H1 (cell line): ENCODE data around the gene COL4A1.

Experiments used
- CHD2 ChIP-seq: IDR thresholded peaks from 2 replicates; pipeline ENCODE4 v1.6.1; 2012; ENCODE audit warnings: low read length, improper control_type of control experiment
- CTCF ChIP-seq, 3 experiments: IDR thresholded peaks; 1 replicate in 2 of 3; 2 replicates in 1 of 3; pipeline versions ENCODE4 v1.5.1 to v1.6.1; 2011; ENCODE audit warnings: low read length in 3 of 3, mild to moderate bottlenecking in 3 of 3, inconsistent platforms in 2 of 3, low read depth in 1 of 3, moderate library complexity in 1 of 3; ENCODE audit not compliant: insufficient read depth in 1 of 3; ENCODE audit errors: control extremely low read depth in 1 of 3
- EZH2 ChIP-seq: fragments of 200-600 bp; sonication (generic); IDR thresholded peaks from 2 replicates; pipeline ENCODE4 v1.7.1; 2012; ENCODE audit warnings: low read depth, mild to moderate bottlenecking, moderate library complexity, low read length, inconsistent platforms; ENCODE audit not compliant: severe bottlenecking
- HDAC2 ChIP-seq, 2 experiments: fragments of 300-600 bp in 1 of 2; sonication (generic) in 1 of 2; IDR thresholded peaks; 2 replicates each; pipeline ENCODE4 v1.6.1; 2011 to 2012; ENCODE audit warnings: low read depth in 2 of 2, low read length in 2 of 2, mild to moderate bottlenecking in 2 of 2, moderate library complexity in 2 of 2, borderline replicate concordance in 1 of 2, inconsistent platforms in 1 of 2
- MAFK ChIP-seq: IDR thresholded peaks from 2 replicates; pipeline ENCODE4 v1.6.1; 2012; ENCODE audit warnings: low read depth, mild to moderate bottlenecking, improper control_type of control experiment, low read length
- POLR2A ChIP-seq, 2 experiments: IDR thresholded peaks; 1 replicate in 1 of 2; 2 replicates in 1 of 2; pipeline ENCODE4 v1.6.1; 2011; ENCODE audit warnings: low read depth in 2 of 2, low read length in 2 of 2, mild to moderate bottlenecking in 2 of 2; ENCODE audit errors: control extremely low read depth in 1 of 2
- RAD21 ChIP-seq, 2 experiments: IDR thresholded peaks in 1 of 2; conservative IDR thresholded peaks in 1 of 2; 2 replicates each; pipeline ENCODE4 v1.6.1; 2011; ENCODE audit warnings: low read depth in 2 of 2, low read length in 2 of 2, improper control_type of control experiment in 1 of 2, inconsistent platforms in 1 of 2, mild to moderate bottlenecking in 1 of 2, moderate library complexity in 1 of 2
- RXRA ChIP-seq: IDR thresholded peaks from 2 replicates; pipeline ENCODE4 v1.6.1; 2011; ENCODE audit warnings: low read depth, mild to moderate bottlenecking, low read length, moderate library complexity; ENCODE audit not compliant: insufficient read depth
- SP1 ChIP-seq: IDR thresholded peaks from 2 replicates; pipeline ENCODE4 v1.6.1; 2011; ENCODE audit warnings: low read depth, low read length
- SP2 ChIP-seq: IDR thresholded peaks from 2 replicates; pipeline ENCODE4 v1.6.1; 2012; ENCODE audit warnings: mild to moderate bottlenecking, low read length, inconsistent platforms
- SUZ12 ChIP-seq: fragments of 200-600 bp; sonication (generic); IDR thresholded peaks from 2 replicates; pipeline ENCODE4 v1.6.1; 2012; ENCODE audit warnings: mild to moderate bottlenecking, inconsistent platforms, low read length, moderate library complexity, mixed read lengths
- TAF1 ChIP-seq: IDR thresholded peaks from 2 replicates; pipeline ENCODE4 v1.6.1; 2011; ENCODE audit warnings: mild to moderate bottlenecking, low read depth, low read length

DNA sequence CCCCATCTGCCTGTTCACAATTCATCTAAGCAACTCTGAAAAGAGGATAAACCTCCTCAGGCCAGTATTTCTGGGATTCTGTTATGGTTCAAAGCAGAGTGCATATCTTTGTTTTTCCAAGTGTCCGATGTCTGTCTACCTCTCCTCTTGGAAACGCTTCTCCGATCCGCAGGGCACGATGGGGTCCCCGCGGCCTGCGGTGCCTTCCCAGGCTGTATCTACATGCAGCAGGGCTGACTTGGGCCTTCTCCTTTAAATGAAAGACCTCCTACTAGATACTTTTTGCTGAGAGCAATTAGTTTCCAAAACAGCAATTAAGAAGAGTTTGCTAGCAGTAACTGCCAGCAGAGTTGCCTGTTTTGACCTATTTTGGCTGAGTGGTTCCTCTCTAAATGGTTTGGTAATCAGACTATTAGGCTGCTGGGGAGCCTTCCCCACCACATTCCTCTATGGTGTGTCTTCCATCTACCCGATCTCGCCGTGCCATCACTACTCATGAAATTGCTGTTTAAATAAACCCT lies 23.6 kb upstream of the COL4A1 start:
- no peak for TF ChIP-seq CTCF (IDR thresholded peaks at IDR 0.05; ENCODE audit: control extremely low read depth in 1 of 3, insufficient read depth in 1 of 3, low read depth in 1 of 3, low read length in 3 of 3)
- TF ChIP-seq SP1 = no peak
- no peak for TF ChIP-seq POLR2A (IDR thresholded peaks at IDR 0.05; ENCODE audit: control extremely low read depth in 1 of 2, low read depth in 2 of 2, low read length in 2 of 2)
- TF ChIP-seq CHD2 = no peak
- TF ChIP-seq SUZ12 = no peak
- no peak for TF ChIP-seq TAF1
- no peak for TF ChIP-seq HDAC2 (IDR thresholded peaks at IDR 0.05; ENCODE audit: borderline replicate concordance in 1 of 2, low read depth in 2 of 2, low read length in 2 of 2)
- no peak for TF ChIP-seq RAD21 (IDR thresholded peaks at IDR 0.05 in 1 of 2, conservative IDR thresholded peaks at IDR 0.05 in 1 of 2; ENCODE audit: low read depth in 2 of 2, low read length in 2 of 2)
- no peak for TF ChIP-seq MAFK
- TF ChIP-seq EZH2 = no peak
- no peak for TF ChIP-seq RXRA
- TF ChIP-seq SP2 = no peak
